Heart right ventricle (tissue), 16 donors: ENCODE results near the gene SLC39A1. TPM values are rescaled to one million over a fixed set of nuclear protein-coding genes. Genes with fewer than 3 reads are reported as not detected.

Experiments used
- ATAC-seq, 8 donors: fragments of 200-7000 bp; cut with Tn5 transposase; one replicate each; pipeline ENCODE4 v1.9.1; 2020; ENCODE audit warnings: mild to moderate bottlenecking in 8 of 8, moderate library complexity in 8 of 8, moderate number of reproducible peaks in 1 of 8
- DNase-seq, 2 donors: peaks; one replicate each; pipeline ENCODE4 v3.0.0-alpha.2; 2020
- H3K27ac ChIP-seq, 10 donors: fragments of 200-600 bp; sonication (generic) in 2 of 10; one replicate each; pipeline versions ENCODE4 v1.5.0 to v1.8.0; 2020 to 2022; ENCODE audit warnings: mild to moderate bottlenecking in 3 of 10
- H3K27me3 ChIP-seq, 7 donors: fragments of 200-600 bp; one replicate each; pipeline ENCODE4 v1.8.0; 2021 to 2022; ENCODE audit warnings: mild to moderate bottlenecking in 2 of 7
- H3K36me3 ChIP-seq, 9 donors: fragments of 200-600 bp; sonication (generic) in 1 of 9; one replicate each; pipeline versions ENCODE4 v1.5.0 to v1.8.0; 2020 to 2022; ENCODE audit warnings: mild to moderate bottlenecking in 2 of 9
- H3K4me1 ChIP-seq, 9 donors: fragments of 200-600 bp; sonication (generic) in 1 of 9; one replicate each; pipeline versions ENCODE4 v1.5.0 to v1.8.0; 2020 to 2022; ENCODE audit warnings: mild to moderate bottlenecking in 4 of 9
- H3K4me3 ChIP-seq, 10 donors: fragments of 200-600 bp; sonication (generic) in 2 of 10; one replicate each; pipeline versions ENCODE4 v1.5.0 to v1.8.0; 2020 to 2022; ENCODE audit warnings: mild to moderate bottlenecking in 7 of 10, moderate library complexity in 2 of 10
- H3K9me3 ChIP-seq, 11 donors: fragments of 200-600 bp in 10 of 11; sonication (generic) in 2 of 11; one replicate each; pipeline versions ENCODE4 v1.5.0 to v1.8.0; 2013 to 2022; ENCODE audit warnings: mild to moderate bottlenecking in 2 of 11, control low read depth in 1 of 11, moderate library complexity in 1 of 11
- WGBS, 2 donors: extraction: QIAGEN DNeasy Blood & Tissue Kit; methylation state at CpG; one replicate each; pipeline ENCODE4 v1.1.7; 2013; ENCODE audit warnings: inconsistent platforms in 1 of 2; 5-methylcytosine and 5-hydroxymethylcytosine counted together
- intact Hi-C, 10 donors: fragments of 100-400 bp; cut with DNase I; formaldehyde crosslinking; loops; one replicate each; pipeline versions ENCODE4 v1.11.1 to v1.14.2; 2022
- polyA plus RNA-seq, 2 donors: library from polyadenylated mRNA; stranded (reverse); fragments of 200-250 nt; gene quantifications; one replicate each; pipeline ENCODE4 v1.2.3, GENCODE V29; 2013
- total RNA-seq, 10 donors: library from RNA; stranded (reverse); fragmentation: NEBNext Ultra II Directional in 3 of 10; extraction: Animal tissue kit (Norgen Biotek cat#: 25700) in 3 of 10; gene quantifications; one replicate each; pipeline versions ENCODE4 v1.2.1 to v1.2.4, GENCODE V29; 2021 to 2023
- TF ChIP-seq, protein P1 (sequence below), 9 donors: fragments of 200-600 bp; sonication (generic) in 2 of 9; IDR thresholded peaks; one replicate each; pipeline versions ENCODE4 v1.5.0 to v1.8.0; 2021 to 2022; ENCODE audit warnings: antibody characterized with exemption in 9 of 9, mild to moderate bottlenecking in 5 of 9, moderate library complexity in 1 of 9
- donor health status: Arrhythmogenic right ventricular cardiomyopathy.
- donor health status: ischemic (EF 13 %, LVEDD 7.1; RV severe dilation, severe dysfunction).
- donor health status: healthy with polysubstance abuse.
- donor health status: DM: no; HTN: yes; CAD: no.
- donor health status: DM: no; HTN: no; CAD: no.
- donor health status: ischemic (EF 25% LVEDD 6.9; RV normal size, moderate dysfunction).
- donor health status: ischemic (EF 25% LVEDD 5.7; RV mildly dilated, moderate dysfunction).
- donor health status: healthy.
- donor health status: DM: yes; HTN: yes; CAD: no.
- donor health status: Ischemic cardiomyopathy.
- donor health status: ischemic (EF 35%, LVEDD 5.7; RV mildly dilated, moderate dysfunction).
- donor health status: nonischemic (EF 11% LVEDD 7.7; RV severe dilation, severe dysfunction).
- donor health status: DM: yes; HTN: yes; CAD: no.
- donor health status: PGD.
- donor health status: ischemic (EF 29% LVEDD 5.4; RV normal size, mild dysfunction).
- donor health status: nonischemic (EF 23%, LVEDD 6.1; RV moderate dilation, normal function).

The SLC39A1 gene
- total and polyA plus RNA-seq, 12 donors = 24.6 to 102 (median 34.3) TPM

DNA sequence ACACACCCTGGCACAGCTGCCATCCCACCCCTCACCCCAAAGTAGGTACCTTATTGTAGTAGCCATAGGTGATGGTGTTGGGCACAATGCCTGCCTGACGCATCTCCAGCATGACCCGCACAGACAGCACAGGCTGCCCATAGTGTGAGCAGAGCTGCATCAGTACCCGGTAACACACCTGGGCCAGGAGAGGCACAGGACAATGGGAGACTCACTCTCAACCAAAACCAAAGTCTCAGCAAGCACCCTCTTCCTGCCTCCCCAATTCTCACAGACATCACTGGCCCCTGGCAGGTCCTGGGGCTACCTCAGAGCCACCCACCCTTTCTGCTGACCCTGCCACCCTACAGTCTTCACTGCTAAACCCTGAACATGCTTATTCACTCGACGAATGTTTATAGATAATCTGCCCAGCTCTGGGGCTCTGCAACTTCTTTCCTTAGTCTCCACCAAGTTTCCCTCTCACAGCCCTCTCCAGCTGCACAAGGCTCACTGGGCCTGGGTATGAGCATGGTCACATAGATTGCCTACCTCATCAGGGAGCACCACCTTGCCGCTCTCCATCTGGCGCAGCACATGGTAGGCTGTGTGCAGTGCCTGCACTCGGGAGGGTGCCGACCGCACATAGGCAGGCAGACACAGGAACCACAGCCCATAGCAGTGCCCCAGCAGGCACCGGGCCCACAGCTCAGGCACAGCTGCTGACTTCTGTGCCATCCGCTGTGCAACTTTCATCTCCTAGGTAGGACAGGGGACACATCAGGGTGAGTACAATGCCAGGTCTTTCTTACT is 27.1 kb downstream of the SLC39A1 start:
- no peak for DNase-seq
- no peaks in the 10 kb centered on the region for H3K27me3 ChIP-seq
- H3K4me3 ChIP-seq = no peak overlapping the region
- intact Hi-C loops = loop anchor here in 1 of 10 donors (10.0 kb wide), 1 partner anchor 121 kb away; no protein-coding TSS in a partner anchor
- TF ChIP-seq, protein P1, sequence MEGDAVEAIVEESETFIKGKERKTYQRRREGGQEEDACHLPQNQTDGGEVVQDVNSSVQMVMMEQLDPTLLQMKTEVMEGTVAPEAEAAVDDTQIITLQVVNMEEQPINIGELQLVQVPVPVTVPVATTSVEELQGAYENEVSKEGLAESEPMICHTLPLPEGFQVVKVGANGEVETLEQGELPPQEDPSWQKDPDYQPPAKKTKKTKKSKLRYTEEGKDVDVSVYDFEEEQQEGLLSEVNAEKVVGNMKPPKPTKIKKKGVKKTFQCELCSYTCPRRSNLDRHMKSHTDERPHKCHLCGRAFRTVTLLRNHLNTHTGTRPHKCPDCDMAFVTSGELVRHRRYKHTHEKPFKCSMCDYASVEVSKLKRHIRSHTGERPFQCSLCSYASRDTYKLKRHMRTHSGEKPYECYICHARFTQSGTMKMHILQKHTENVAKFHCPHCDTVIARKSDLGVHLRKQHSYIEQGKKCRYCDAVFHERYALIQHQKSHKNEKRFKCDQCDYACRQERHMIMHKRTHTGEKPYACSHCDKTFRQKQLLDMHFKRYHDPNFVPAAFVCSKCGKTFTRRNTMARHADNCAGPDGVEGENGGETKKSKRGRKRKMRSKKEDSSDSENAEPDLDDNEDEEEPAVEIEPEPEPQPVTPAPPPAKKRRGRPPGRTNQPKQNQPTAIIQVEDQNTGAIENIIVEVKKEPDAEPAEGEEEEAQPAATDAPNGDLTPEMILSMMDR (IDR thresholded peaks at IDR 0.05) = no peak
- WGBS, 2 donors = 94 to 96% methylated on average over 12 of the region's 12 CpGs
- H3K27ac ChIP-seq = no peak overlapping the region
- H3K9me3 ChIP-seq = no peaks in the 10 kb centered on the region
- peaks cover 0 to 100% (median 71%) of the 10 kb centered on the region in 9 donors for H3K36me3 ChIP-seq
- no peak for ATAC-seq
- H3K4me1 ChIP-seq = no peaks in the 10 kb centered on the region

DNA sequence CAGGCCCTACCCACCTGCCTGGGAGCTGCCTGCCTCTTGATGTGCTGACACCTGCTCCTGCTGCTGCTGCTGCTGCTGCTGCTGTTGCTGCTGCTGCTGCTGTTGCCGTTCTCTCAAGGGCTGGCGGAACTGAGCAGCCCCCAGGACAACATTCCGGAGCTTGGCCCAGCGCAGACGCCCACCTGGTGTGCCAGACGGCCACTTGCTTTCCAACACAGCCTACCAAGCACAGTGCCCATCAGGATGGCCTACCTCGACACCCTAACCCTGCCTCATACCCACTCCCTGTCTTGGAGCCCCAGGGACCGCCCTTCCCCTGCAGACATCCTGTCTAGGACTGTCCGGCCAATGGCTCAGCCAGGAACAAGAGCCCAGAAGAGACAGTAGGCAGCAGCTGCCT is 28.6 kb downstream of the SLC39A1 start:
- H3K4me1 ChIP-seq = no peaks in the 10 kb centered on the region
- H3K27ac ChIP-seq = no peak overlapping the region
- intact Hi-C loops = loop anchor here in 1 of 10 donors (10.0 kb wide), 1 partner anchor 120 kb away; no protein-coding TSS in a partner anchor
- ATAC-seq (no peak), DNase-seq (no peak)
- WGBS, 2 donors = 92 to 93% methylated on average over 9 of the region's 9 CpGs
- no peaks in the 10 kb centered on the region for H3K9me3 ChIP-seq
- peaks cover 0 to 100% (median 75%) of the 10 kb centered on the region in 9 donors for H3K36me3 ChIP-seq
- H3K27me3 ChIP-seq = no peaks in the 10 kb centered on the region
- TF ChIP-seq, protein P1 (IDR thresholded peaks at IDR 0.05) = no peak
- no peak overlapping the region for H3K4me3 ChIP-seq

DNA sequence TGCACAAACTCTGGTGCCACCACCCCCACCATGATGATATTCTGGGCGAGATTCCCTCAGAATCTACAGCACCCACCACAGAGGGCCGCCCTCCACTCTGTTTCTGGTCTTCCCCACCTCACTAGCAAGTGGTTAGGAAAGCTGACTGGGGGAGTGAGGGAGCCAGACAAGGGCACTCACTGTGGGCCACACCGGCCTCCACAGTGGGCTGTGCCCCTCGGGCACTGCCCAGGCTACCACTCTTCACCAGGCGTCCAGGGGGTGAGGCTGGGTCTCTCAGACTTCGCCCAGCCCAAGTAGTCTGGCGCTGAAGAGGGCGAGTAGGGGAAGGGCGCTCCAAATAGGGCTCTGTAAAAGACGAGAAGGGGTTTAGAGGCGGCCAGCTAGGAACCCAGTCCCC is 29.4 kb downstream of the SLC39A1 start:
- TF ChIP-seq, protein P1 (IDR thresholded peaks at IDR 0.05) = no peak
- ATAC-seq (no peak), DNase-seq (no peak)
- peaks cover 0 to 4% (median 0%) of the 10 kb centered on the region in 9 donors for H3K4me1 ChIP-seq
- no peaks in the 10 kb centered on the region for H3K9me3 ChIP-seq
- no peak overlapping the region for H3K27ac ChIP-seq
- 95 to 96% methylated on average over 11 of the region's 11 CpGs for WGBS, 2 donors
- intact Hi-C loops = loop anchor here in 1 of 10 donors (10.0 kb wide), 1 partner anchor 119 kb away; no protein-coding TSS in a partner anchor
- no peaks in the 10 kb centered on the region for H3K27me3 ChIP-seq
- no peak overlapping the region for H3K4me3 ChIP-seq
- peaks cover 0 to 100% (median 69%) of the 10 kb centered on the region in 9 donors for H3K36me3 ChIP-seq

DNA sequence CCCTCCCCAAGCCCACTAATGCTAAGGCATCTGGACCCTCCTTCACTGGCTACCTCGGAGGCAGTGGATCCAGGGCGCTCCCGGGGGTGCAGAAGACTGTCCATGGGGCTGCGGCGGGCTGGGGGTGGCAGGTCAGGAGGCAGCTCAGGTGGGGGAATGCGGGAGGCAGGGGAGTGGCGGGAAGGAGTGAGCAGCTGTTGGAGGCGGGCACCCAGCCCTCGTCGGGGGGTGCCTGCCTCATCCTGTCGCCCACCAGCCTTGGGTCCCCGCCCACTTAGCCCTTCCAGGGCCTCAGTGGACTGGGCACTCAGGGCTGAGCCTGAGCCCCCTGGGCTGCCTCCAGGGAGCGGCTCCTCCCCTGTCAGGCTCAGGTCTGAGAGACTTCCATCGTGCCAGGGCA is 29.9 kb downstream of the SLC39A1 start:
- DNase-seq = no peak

More for the DNA sequence above, 29.9 kb downstream of the SLC39A1 start:
- peak in 1 of 8 donors; percentile 6 for ATAC-seq
- WGBS, 2 donors = 91 to 94% methylated on average over 13 to 14 of the region's 14 CpGs
- TF ChIP-seq, protein P1 (IDR thresholded peaks at IDR 0.05) = no peak
- Histone ChIP-seq H3K36me3 (peaks cover 0 to 96% (median 69%) of the 10 kb centered on the region in 9 donors), H3K4me1 (peaks cover 0 to 9% (median 2%) of the 10 kb centered on the region in 9 donors), H3K27me3 (no peaks in the 10 kb centered on the region), H3K9me3 (no peaks in the 10 kb centered on the region), H3K27ac (no peak overlapping the region), H3K4me3 (no peak overlapping the region)
- intact Hi-C loops = loop anchor here in 1 of 10 donors (10.0 kb wide), 1 partner anchor 119 kb away; no protein-coding TSS in a partner anchor
